HCT116 (cell line): ENCODE data around the gene CALU. TPM values are rescaled to one million over a fixed set of nuclear protein-coding genes. Genes with fewer than 3 reads are reported as not detected.

Experiments used
- ATAC-seq: fragments of 200-7000 bp; cut with Tn5 transposase; 2 replicates; pipeline ENCODE4 v1.9.1; 2020; ENCODE audit warnings: mild to moderate bottlenecking, moderate library complexity
- BruUV-seq: library from RNA; stranded (reverse); fragments of 400-500 nt; replicated peaks from 2 replicates; lab custom pipeline; 2021; lab: Mats Ljungman, UMichigan
- CTCF ChIA-PET: fragments of 300-600 bp; sonication (Branson Sonifier 250); formaldehyde crosslinking; loops from one replicate; lab custom pipeline; 2021; ENCODE audit warnings: antibody characterized with exemption; lab: Charles Lee
- POLR2A ChIA-PET: fragments of 300-600, 350-600 bp; sonication (Branson Sonifier 250); formaldehyde crosslinking; loops from one replicate; lab custom pipeline; 2021; ENCODE audit warnings: antibody characterized with exemption; lab: Charles Lee
- RAD21 ChIA-PET, 2 experiments: fragments of 300-600 bp; sonication (Branson Sonifier 250); formaldehyde crosslinking; loops; one replicate each; lab custom pipeline; 2023; ENCODE audit warnings: low total read pairs in 2 of 2; ENCODE audit not compliant: uncharacterized antibody in 2 of 2, unreplicated experiment in 2 of 2, low non-redundant PET in 1 of 2; lab: Charles Lee
- DNase-seq: peaks from one replicate; pipeline ENCODE4 v3.0.0-alpha.2; 2010; ENCODE audit warnings: low read depth, low spot score
- H2AFZ ChIP-seq: fragments of 200-600 bp; shearing (Covaris generic), sonication (generic); 2 replicates; pipeline ENCODE4 v1.6.1; 2017; ENCODE audit warnings: low read depth, mixed run types, mixed read lengths, antibody characterized with exemption, low read length; ENCODE audit not compliant: poor library complexity, severe bottlenecking
- H3K27ac ChIP-seq: 2 replicates; pipeline ENCODE4 v1.5.1; 2012; ENCODE audit warnings: low read depth, low read length
- H3K27me3 ChIP-seq: fragments of 200-600 bp; sonication (generic); 2 replicates; pipeline ENCODE4 v1.6.1; 2016; ENCODE audit warnings: mixed run types, low read length, mixed read lengths; ENCODE audit not compliant: insufficient read depth
- H3K36me3 ChIP-seq, 2 experiments: fragments of 200-500 bp in 1 of 2; fragments of 200-600 bp in 1 of 2; sonication (Bioruptor generic) in 1 of 2; sonication (generic) in 1 of 2; 2 replicates each; pipeline versions ENCODE4 v1.5.1 to v1.6.1; 2014 to 2016; ENCODE audit warnings: low read length in 2 of 2, inconsistent platforms in 1 of 2, mixed read lengths in 1 of 2, mixed run types in 1 of 2; ENCODE audit not compliant: insufficient read depth in 2 of 2, control insufficient read depth in 1 of 2
- H3K4me1 ChIP-seq, 2 experiments: fragments of 200-600 bp in 1 of 2; sonication (generic) in 1 of 2; 2 replicates each; pipeline versions ENCODE4 v1.5.1 to v1.6.1; 2012 to 2017; ENCODE audit warnings: low read length in 2 of 2, inconsistent platforms in 1 of 2, mild to moderate bottlenecking in 1 of 2, mixed read lengths in 1 of 2, mixed run types in 1 of 2, moderate library complexity in 1 of 2; ENCODE audit not compliant: insufficient read depth in 2 of 2, control insufficient read depth in 1 of 2
- H3K4me2 ChIP-seq: fragments of 200-600 bp; sonication (generic); 2 replicates; pipeline ENCODE4 v1.6.1; 2017; ENCODE audit warnings: mixed run types, low read length, mixed read lengths
- H3K4me3 ChIP-seq, 2 experiments: fragments of 200-600 bp in 1 of 2; sonication (generic) in 1 of 2; replicated peaks in 1 of 2; 2 replicates each; pipeline ENCODE4 v1.5.1; 2011 to 2016; ENCODE audit warnings: low read length in 2 of 2, control low read depth in 1 of 2, low read depth in 1 of 2, mild to moderate bottlenecking in 1 of 2, mixed read lengths in 1 of 2, mixed run types in 1 of 2
- H3K79me2 ChIP-seq: fragments of 200-600 bp; sonication (generic); 2 replicates; pipeline ENCODE4 v1.6.1; 2017; ENCODE audit warnings: mild to moderate bottlenecking, mixed run types, low read length, moderate library complexity, mixed read lengths; ENCODE audit not compliant: insufficient read depth
- H3K9ac ChIP-seq: fragments of 200-600 bp; sonication (generic); 2 replicates; pipeline ENCODE4 v1.6.1; 2016; ENCODE audit warnings: low read length, mixed read lengths
- H3K9me2 ChIP-seq: fragments of 200-600 bp; sonication (generic), shearing (Covaris generic); 2 replicates; pipeline ENCODE4 v1.6.1; 2017; ENCODE audit warnings: mixed run types, mild to moderate bottlenecking, moderate library complexity; ENCODE audit not compliant: insufficient read depth
- H3K9me3 ChIP-seq, 2 experiments: fragments of 200-500 bp in 1 of 2; fragments of 200-600 bp in 1 of 2; sonication (Bioruptor generic) in 1 of 2; sonication (generic) in 1 of 2; 2 replicates each; pipeline ENCODE4 v1.6.1; 2014 to 2017; ENCODE audit warnings: low read length in 2 of 2, mixed read lengths in 2 of 2, inconsistent platforms in 1 of 2, low read depth in 1 of 2, mild to moderate bottlenecking in 1 of 2, mixed run types in 1 of 2, moderate library complexity in 1 of 2; ENCODE audit not compliant: control insufficient read depth in 1 of 2, insufficient read depth in 1 of 2
- H4K20me1 ChIP-seq: fragments of 200-600 bp; sonication (generic), shearing (Covaris generic); 2 replicates; pipeline ENCODE4 v1.6.1; 2017; ENCODE audit warnings: mixed run types, mild to moderate bottlenecking, moderate library complexity; ENCODE audit not compliant: insufficient read depth
- ATF3 ChIP-seq: IDR thresholded peaks from 2 replicates; pipeline ENCODE4 v1.6.1; 2012
- CBX3 ChIP-seq: IDR thresholded peaks from 2 replicates; pipeline ENCODE4 v1.6.1; 2012; ENCODE audit warnings: low read depth
- EGR1 ChIP-seq: IDR thresholded peaks from 2 replicates; pipeline ENCODE4 v1.6.1; 2012; ENCODE audit warnings: low read depth
- JUND ChIP-seq: IDR thresholded peaks from 2 replicates; pipeline ENCODE4 v1.6.1; 2012
- POLR2A ChIP-seq: IDR thresholded peaks from 2 replicates; pipeline ENCODE4 v1.7.0; 2011; ENCODE audit warnings: borderline replicate concordance; ENCODE audit not compliant: insufficient read depth, insufficient read length; ENCODE audit errors: extremely low read depth
- REST ChIP-seq: IDR thresholded peaks from 2 replicates; pipeline ENCODE4 v1.6.1; 2012; ENCODE audit warnings: low read depth
- SP1 ChIP-seq: IDR thresholded peaks from 2 replicates; pipeline ENCODE4 v1.6.1; 2012; ENCODE audit warnings: low read depth
- TCF7L2 ChIP-seq: IDR thresholded peaks from 2 replicates; pipeline ENCODE4 v1.7.0; 2011; ENCODE audit warnings: borderline replicate concordance, inconsistent platforms; ENCODE audit not compliant: insufficient read depth, insufficient read length; ENCODE audit errors: extremely low read depth
- ZFX ChIP-seq: fragments of 450-650 bp; IDR thresholded peaks from 2 replicates; pipeline ENCODE4 v1.6.1; 2017
- ZNF274 ChIP-seq: fragments of 200-500 bp; sonication (Bioruptor generic); IDR thresholded peaks from 2 replicates; pipeline ENCODE4 v1.6.1; 2014; ENCODE audit warnings: mild to moderate bottlenecking, low read depth, low read length, inconsistent platforms
- intact Hi-C: fragments of 100-400 bp; cut with micrococcal nuclease; formaldehyde crosslinking; loops from 2 replicates; pipeline ENCODE4 v1.10.0; 2022
- total RNA-seq: library from RNA; stranded (reverse); gene quantifications from one replicate; pipeline ENCODE4 v1.2.1, GENCODE V29; 2021; ENCODE audit not compliant: unreplicated experiment

The CALU gene
- total RNA-seq, 1 experiment from 2014 or later: 106 TPM

DNA sequence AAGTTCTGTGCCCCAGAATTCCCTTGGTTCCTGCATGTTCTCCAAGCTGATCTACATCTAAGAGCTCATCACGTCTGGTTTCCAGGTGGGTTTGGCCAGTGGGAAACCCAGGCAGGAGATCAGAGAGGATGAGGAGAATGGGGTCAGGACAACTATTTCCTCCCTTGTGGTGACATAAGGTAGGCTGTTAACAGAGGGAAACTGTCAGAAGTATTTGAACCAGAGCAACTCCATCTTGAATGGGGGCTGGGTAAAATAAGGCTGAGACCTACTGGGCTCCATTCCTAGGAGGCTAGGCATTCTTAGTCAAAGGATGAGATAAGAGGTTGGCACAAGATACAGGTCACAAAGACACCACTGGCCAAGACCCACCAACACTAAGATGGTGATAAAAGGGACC lies 47.9 kb upstream of the CALU start:
- Histone ChIP-seq H3K9me2 (no peaks in the 10 kb centered on the region), H3K27me3 (no peaks in the 10 kb centered on the region), H3K4me1 (no peaks in the 10 kb centered on the region), H3K4me3 (no peak overlapping the region), H3K9ac (no peak overlapping the region), H4K20me1 (no peaks in the 10 kb centered on the region), H3K36me3 (no peaks in the 10 kb centered on the region), H3K79me2 (no peaks in the 10 kb centered on the region), H3K4me2 (no peak overlapping the region), H3K9me3 (no peaks in the 10 kb centered on the region), H3K27ac (no peak overlapping the region), H2AFZ (no peak overlapping the region)
- intact Hi-C loops: no loop called here
- ChIA-PET RAD21 (no interaction called here), POLR2A (no interaction called here), CTCF (no interaction called here)
- ATAC-seq (no peak), DNase-seq (no peak)
- no TSS peak for BruUV-seq
- no peak for TF ChIP-seq ZFX
- TF ChIP-seq ATF3: no peak
- TF ChIP-seq POLR2A: no peak
- no peak for TF ChIP-seq JUND
- TF ChIP-seq ZNF274: no peak
- no peak for TF ChIP-seq TCF7L2
- TF ChIP-seq SP1: no peak
- no peak for TF ChIP-seq CBX3
- TF ChIP-seq EGR1: no peak
- no peak for TF ChIP-seq REST
